Astrocyte of the cerebellum (primary cell): ENCODE data around the gene TMEM80.

Experiments used
- DNase-seq: peaks from one replicate; pipeline ENCODE4 v3.0.0-alpha.2; 2011; ENCODE audit warnings: low read depth
- H3K4me3 ChIP-seq: 2 replicates; pipeline ENCODE4 v1.5.1; 2011; ENCODE audit warnings: mild to moderate bottlenecking, low read depth, low read length, moderate library complexity
- in situ Hi-C: cut with HindIII; loops from 2 replicates; pipeline ENCODE4 v1.10.0; 2017; ENCODE audit warnings: low sequenced_read_pairs
- TF ChIP-seq, protein P1 (sequence below): IDR thresholded peaks from 2 replicates; pipeline ENCODE4 v1.5.1; 2012; ENCODE audit warnings: low read length, low read depth, moderate library complexity, mild to moderate bottlenecking; ENCODE audit errors: missing control alignments

TMEM80 gene

DNA sequence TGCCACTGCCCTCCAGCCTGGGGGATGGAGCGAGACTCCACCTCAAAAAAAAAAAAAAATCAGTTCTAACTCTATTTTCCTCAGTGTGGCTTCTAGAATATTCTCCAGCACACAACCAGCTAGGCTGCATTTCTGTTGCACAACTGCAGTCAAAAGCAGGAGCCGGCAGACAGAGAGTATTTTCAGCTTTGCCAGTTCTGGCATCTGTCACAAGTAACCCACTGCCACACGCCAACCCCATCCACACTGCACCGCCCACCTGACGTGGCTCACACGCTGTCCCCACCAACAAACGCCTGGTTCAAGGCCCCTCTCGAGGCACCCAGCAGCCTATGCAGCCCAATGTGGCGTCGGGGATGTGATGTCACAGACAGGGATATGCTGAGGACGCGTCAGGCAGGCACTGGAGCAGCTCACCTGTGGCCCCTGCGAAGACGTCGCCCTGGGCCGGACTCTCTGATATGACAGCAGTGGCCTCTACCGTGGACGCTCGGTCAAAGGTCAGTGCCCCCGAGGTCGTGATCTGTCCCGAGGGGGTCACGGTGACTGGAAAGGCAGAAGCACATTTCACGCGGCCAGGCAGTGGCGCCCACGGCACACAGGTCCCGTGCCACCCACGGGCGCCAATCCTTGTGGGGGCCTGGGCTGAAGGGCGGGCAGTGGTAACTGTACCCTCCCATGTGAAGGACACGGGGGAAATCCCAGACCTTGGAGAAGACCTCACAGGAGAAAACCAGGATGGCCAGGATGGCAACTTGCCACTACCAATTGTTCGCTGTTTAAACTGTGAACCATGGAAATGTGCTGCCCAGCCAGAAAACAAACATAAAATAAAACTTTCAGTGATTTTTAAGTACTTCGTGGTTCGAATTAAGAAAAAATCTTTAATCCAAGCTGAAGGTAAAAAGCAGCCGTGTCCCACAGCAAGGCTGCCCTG lies 16.1 kb upstream of the TMEM80 start:
- no peak overlapping the region for H3K4me3 ChIP-seq
- no peak for DNase-seq
- in situ Hi-C loops = no loop called here
- TF ChIP-seq, protein P1, sequence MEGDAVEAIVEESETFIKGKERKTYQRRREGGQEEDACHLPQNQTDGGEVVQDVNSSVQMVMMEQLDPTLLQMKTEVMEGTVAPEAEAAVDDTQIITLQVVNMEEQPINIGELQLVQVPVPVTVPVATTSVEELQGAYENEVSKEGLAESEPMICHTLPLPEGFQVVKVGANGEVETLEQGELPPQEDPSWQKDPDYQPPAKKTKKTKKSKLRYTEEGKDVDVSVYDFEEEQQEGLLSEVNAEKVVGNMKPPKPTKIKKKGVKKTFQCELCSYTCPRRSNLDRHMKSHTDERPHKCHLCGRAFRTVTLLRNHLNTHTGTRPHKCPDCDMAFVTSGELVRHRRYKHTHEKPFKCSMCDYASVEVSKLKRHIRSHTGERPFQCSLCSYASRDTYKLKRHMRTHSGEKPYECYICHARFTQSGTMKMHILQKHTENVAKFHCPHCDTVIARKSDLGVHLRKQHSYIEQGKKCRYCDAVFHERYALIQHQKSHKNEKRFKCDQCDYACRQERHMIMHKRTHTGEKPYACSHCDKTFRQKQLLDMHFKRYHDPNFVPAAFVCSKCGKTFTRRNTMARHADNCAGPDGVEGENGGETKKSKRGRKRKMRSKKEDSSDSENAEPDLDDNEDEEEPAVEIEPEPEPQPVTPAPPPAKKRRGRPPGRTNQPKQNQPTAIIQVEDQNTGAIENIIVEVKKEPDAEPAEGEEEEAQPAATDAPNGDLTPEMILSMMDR = no peak

DNA sequence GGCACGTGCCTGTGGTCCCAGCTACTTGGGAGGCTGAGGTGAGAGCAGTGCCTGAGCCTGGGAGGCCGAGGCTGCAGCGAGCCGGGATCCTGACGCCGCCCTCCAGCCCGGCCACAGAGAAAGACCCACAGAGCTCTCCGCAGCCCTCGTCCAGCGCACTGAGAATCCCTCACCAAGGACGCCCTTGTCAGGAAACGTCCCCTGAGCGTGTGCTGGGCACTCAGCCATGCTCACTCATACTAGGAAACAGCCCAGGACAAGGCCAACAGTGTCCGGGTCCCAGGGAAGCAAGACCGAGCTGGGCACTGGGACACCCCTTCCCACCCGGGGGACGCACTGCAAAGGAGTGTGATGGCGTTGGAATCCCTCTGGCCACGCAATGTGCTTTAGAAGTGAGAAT lies 15.1 kb upstream of the TMEM80 start:
- TF ChIP-seq, protein P1 = no peak
- in situ Hi-C loops = no loop called here
- DNase-seq = no peak
- H3K4me3 ChIP-seq = no peak overlapping the region

DNA sequence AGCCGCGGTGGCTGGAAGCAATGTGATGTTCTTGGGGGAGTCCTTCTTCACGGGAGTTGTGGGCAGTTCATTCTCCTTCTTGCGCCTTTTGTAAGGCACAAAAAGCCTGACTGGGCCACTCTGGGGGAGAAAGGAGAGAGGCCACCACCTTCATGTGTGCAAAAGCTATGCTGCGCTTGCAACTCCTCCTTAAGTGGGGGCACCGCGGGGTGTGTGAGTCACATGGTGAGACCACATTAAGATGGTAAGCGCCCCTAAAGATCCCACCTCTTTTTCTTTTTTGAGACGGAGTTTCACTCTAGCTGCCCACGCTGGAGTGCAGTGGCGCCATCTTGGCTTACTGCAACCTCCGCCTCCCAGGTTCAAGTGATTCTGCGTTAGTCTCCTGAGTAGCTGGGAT lies 14.6 kb upstream of the TMEM80 start:
- no peak for DNase-seq
- TF ChIP-seq, protein P1 = no peak
- H3K4me3 ChIP-seq = no peak overlapping the region
- in situ Hi-C loops = no loop called here

DNA sequence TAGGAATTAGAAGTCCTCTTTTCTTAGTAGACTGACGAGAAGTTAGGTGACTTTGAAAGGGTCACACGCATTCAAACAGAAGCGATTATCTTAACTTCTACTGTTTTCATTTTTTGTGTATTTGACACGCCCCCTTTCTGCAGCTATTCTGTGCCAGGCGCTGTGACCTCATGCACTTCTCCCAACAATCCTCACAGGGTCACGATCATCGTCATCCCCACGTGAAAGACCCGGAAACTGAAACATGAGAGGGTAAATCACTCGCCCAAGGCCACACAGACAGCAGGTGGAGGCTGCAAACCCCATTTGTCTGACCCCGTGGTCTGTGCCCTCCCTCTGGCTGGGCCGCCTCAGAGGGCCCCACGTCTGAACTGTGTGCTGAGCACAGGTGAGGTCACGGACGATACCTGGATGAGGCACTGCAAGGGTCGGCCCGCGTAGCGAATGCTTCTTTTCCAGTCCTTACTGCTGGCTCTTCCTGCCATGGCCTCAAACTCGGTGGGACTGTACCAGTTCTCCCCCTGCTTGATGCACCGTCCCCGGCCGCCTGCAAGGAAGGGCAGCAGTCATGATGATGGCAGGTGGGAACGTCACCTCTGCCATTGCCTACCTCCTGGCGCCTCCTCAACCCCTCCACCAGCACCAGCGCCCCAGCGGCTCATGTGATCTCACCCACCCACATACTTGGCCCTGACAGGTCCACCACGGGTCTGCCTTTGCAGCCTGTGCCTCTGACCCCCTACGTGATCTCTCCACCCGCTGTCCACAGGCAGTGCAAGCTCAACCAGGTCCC lies 9.0 kb upstream of the TMEM80 start:
- in situ Hi-C loops = no loop called here
- H3K4me3 ChIP-seq = no peak overlapping the region
- TF ChIP-seq, protein P1 = no peak
- DNase-seq = no peak

DNA sequence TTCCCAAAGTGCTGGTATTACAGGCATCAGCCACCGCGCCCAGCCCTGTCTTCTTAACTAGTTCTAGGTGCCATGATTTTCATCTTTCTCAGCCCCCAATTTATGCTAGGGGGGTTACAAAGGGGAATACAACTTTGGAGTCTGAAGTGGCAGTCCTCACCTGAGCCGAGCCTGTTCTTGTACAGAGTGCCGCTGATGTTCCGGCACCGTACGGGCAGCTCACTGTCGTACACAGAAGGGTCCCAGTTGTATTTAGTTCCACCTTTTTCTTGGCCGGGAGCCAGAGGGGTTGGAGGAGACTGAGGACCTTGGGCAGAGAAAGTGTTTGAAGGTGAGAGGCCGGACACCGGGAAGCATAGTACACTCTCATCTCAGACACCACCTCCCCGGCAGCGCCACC lies 7.9 kb upstream of the TMEM80 start:
- DNase-seq = no peak
- in situ Hi-C loops = no loop called here

DNA sequence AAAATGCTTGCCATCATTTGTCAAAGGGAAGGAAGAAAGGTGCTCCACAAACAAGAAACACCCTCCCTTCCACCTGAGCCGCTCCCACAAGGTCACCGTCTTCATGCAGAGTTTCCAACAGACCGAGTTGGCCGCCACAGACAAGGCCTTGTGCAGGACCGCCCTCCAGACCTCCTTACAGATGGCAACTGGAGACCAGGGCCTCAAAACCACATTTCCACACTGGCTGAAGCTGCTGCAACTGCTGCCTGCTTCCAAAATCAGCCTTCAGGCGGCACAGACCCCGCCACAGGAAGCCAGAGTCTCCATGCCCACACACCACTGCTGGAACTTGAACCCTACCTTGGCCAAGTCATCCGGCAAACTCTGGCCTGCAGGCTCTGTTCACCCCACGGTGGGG lies 6.9 kb upstream of the TMEM80 start:
- TF ChIP-seq, protein P1 = no peak
- no peak overlapping the region for H3K4me3 ChIP-seq
- in situ Hi-C loops = no loop called here
- DNase-seq = no peak

More for the DNA sequence above, 7.9 kb upstream of the TMEM80 start:
- H3K4me3 ChIP-seq = no peak overlapping the region
- TF ChIP-seq, protein P1 = no peak
